GM08714 (cell line): ENCODE measurements around the gene AJAP1.

Source experiments
- H3K4me3 ChIP-seq: fragments of 200-500 bp; sonication (Bioruptor generic); 2 replicates; pipeline ENCODE4 v1.5.1; 2014; ENCODE audit warnings: mild to moderate bottlenecking, low read length, inconsistent platforms
- ZNF274 ChIP-seq: IDR thresholded peaks from 2 replicates; pipeline ENCODE4 v1.6.1; 2012; ENCODE audit warnings: mild to moderate bottlenecking, low read depth, low read length

AJAP1 gene

DNA sequence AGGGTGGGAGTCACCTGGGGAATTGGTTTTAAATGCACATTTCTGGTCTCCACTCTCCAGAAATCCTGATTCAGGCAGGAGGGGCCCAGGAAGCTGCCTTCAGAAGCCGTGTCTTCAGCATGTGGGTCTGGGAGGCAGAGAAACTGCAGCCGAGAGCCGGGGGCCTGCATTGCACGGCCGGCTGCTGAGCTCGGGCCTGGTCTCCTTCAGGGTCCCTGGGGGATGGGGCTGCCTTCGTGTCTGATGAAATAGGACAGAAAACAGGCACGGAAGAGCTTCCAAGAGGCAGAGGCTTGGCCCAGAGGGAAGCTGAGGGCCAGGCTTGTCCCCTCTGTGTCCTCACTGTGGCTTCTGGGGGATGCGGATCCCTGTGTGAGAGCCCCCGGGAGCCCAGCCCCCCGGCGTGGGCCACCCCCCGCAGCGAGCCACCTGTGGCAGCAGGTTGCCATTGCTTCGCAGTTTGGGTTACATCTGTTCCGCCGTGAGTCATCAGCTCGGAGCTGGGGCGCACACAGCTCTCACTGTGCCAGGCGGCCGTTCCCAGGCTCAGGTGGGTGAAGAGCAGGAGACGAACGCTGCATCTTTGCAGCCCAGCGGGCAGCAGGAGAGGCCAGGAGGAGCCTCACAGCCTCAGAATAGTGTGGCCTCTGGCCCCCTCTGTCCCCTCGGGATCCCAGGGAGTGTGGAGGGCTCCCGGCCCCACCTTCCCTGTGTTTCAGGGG, 72.4 kb downstream of the AJAP1 start:
- H3K4me3 ChIP-seq, result no peak overlapping the region
- no peak for TF ChIP-seq ZNF274

DNA sequence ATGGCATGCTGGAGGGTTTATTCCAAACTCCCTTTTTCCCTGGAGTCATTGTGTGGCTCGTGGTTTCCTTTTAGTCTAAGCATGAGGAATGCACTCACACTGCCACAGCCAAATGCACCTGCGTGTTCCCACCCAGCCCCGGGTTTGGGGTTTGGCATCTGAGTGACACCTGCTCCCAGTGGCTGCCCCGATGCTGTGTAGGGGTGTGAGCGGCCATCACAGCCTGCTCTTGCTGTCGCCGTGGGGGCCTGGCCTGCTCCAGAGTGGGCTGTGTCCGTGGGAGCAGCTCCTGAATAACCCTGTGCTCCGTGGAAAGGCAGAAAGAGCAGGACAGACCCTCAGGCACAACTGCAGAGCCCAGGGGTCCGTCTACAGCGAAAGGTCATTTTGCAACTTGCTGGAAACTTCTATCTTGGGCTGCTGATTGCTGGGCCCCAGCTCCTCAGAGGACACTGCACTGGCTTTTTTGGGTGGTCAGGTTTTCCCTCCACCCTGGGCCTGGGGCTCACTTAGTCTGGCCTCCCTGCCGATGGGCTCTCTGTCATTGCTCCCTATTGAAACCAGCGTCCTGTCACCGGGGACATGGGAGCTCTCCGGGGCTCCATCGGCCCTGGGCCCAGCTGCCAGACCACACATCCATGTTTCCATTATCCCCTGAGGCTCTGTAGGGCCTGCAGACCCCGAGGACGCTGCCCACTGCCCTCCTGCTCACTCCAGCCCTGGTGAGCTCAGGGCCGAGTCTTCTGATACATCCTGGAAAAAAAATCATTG, 74.1 kb downstream of the AJAP1 start:
- TF ChIP-seq ZNF274, result no peak
- no peak overlapping the region for H3K4me3 ChIP-seq

DNA sequence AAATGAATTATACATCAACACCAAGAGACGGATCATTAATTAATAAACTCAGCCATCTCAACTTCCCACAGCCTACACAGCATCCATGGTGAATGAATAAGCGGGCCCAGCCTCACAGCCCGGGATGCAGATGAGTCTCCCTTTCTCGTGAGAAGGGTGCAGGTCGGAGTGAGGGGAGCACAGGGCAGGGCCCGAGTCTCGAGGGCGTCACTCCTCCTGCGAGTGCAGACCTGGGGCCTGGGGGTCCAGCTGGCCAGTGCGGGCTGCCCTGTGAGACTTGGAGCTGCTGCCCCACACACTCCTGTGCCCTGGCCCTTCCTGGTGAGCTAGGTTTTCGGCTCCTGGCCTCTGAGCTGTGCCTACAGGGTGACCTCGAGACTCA, 74.7 kb downstream of the AJAP1 start:
- no peak for TF ChIP-seq ZNF274
- H3K4me3 ChIP-seq, result no peak overlapping the region

DNA sequence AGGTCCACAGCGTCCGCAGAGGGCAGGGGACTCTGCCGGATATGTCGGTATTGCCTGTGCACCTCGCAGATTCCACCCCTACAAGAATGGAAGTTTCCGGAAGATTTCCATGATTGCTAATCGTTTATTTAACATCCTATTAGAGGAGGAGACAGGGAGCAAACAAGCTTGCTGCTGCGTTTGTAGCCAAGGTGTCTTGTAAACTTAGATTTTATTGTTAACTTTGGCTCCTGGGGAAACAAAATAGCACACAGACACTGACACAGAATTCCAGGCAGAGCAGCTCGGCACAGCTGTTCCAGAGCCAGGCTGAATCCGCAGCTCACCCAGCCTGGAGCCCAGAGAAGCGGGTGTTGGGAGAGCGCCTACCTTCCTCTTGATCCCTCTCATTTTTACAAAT, 75.7 kb downstream of the AJAP1 start:
- no peak overlapping the region for H3K4me3 ChIP-seq
- no peak for TF ChIP-seq ZNF274

DNA sequence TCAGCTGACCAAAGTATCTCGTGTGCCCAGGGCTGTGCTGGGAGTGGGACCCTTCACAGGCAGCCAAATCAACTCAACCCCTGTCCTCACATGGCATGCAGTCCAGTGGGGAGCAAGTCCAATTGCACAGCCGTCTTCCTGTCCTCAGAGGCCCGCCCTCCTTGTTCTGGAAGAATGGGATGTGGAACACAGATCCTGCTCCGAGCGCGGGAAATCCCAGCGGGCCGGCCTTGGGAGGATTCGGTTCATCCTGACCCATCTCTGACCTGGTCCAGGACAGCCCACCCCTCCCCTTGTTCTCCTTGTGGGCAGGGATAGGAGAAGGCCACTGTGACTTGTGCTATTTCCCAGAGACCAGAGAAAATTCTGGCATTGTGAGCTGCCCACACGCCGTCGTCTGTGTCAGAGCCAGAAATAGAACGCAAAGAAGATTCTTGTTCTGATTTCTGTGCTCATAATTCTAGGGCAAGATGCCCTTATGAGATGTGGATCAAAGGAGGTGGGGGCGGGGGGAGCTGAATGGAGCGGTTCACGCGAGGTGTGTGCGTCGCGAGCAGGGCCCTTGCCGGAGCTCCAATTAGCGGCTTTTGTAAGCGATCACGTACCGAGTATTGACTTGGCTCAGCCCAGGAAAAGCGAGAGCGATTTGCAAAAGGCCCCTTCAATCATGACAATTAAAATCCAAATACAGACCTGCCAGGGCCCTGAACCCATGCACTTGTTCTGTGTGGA, 79.2 kb downstream of the AJAP1 start:
- TF ChIP-seq ZNF274, result no peak
- no peak overlapping the region for H3K4me3 ChIP-seq

DNA sequence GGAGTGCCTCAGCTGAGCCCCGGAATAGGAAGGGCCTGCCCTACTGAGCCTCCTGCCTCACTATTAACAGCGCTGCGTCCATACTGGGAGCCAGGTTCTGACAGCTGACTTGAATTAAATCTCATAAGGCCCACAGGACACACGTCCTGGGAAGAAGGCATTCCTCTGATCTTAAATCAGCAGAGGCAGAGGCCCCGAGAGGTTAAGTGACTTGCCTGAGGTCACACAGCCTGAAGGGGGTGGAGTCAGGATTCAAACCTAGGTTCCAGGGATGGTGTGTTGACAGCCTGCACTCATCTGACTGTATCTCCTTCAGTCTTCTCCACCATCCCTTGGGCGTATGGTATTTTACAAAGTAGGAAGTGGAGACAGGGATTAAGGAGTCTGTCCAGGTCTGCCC, 79.8 kb downstream of the AJAP1 start:
- no peak for TF ChIP-seq ZNF274
- no peak overlapping the region for H3K4me3 ChIP-seq

DNA sequence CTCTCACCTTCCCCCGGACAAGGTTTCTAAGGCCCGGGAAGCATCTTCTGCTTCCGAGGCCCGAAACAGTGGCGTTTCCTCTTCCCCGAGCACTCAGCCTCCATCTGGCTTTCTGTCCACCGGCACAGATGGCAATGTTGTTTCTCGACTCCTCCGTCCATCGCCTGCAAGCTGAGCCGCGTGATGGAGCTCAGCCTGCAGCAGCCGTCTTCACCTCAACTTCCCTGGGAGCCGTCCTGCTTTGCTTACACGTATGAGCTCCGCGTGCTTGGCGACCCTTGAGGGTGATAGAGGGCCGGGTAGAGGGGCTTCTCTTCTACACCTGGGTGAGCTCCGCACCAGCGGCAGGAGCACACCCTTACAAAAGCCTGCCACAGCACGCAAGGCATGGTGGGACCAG, 80.4 kb downstream of the AJAP1 start:
- no peak for TF ChIP-seq ZNF274
- no peak overlapping the region for H3K4me3 ChIP-seq

DNA sequence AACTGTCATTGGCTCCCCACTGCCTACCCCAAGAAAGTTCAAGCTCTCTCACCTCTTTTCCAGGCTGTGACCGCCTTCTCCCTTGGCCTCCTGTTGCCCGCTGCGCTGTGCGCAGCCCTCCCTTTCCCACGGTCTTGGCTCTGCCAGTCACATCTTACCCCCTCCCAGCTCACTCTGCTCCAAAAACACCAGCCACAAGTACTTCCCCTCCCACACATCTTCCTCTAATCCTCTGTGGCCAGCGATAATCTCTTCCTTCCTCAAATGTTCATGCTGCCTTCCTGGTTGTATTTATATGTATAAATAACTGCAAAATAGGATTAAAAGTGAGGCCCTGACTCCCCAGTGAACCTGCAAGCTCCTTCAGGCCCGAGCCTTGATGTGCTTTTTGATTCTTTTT, 81.8 kb downstream of the AJAP1 start:
- TF ChIP-seq ZNF274, result no peak
- no peak overlapping the region for H3K4me3 ChIP-seq

DNA sequence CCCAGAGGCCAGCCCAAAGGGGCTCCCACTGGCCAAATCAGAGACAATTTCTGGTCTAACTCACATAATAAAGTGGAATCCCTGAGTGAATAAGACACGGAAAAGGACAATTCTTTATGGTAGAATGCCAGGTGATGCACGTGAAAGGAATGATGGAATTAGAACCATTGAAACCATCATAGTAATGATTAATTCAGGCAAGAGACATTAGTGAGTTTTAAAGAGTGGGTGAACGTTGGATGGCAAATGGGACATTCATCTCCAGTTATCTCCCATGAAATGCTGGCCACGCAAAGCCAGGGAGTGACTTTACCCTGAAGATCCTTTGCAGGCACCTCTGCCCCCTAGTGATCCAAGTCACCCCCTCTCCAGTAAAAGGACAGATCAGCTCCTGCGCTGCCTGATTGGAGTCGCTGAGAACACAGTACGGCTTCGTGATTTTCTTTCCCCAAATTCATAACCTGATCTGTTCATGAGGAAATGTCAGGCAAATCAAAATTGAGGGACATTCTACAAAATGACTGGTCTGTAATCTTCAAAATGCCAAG, 87.5 kb downstream of the AJAP1 start:
- TF ChIP-seq ZNF274, result no peak
- H3K4me3 ChIP-seq, result no peak overlapping the region

DNA sequence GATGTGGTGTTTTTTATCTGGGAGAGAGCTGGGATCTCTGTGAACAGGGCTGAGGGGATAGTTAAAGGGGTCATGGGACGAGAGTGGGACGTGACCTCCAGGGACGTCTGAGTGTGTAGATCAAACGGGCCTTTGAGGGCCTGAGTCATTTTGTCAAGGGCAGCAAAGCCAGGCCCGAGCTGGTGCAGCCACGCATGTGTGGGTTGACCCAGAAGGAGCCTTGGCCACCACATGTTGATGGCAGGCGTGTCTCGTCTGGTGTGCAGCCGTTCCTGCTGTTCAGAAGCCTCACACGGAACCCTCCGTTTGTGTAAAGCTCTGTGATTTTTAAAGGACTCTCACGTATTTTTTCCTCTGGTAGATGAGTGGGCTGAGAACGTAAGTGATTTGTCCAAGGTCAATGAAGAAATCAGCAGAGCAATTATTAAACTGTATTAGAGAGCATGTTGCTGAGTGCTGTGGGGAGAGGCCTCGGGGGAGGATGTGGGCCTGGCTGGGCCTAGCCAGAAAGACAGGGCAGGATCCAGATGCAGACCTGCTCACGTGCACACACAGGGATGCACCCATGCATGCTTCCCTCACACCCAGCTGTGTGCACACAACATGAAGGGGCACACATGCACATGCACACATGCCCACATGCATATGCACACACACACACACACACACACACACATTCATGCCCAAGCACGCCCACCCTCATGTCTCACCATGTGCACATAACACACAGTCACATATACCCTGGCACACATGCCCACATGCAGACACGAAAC, 89.8 kb downstream of the AJAP1 start:
- H3K4me3 ChIP-seq, result no peak overlapping the region
- no peak for TF ChIP-seq ZNF274

DNA sequence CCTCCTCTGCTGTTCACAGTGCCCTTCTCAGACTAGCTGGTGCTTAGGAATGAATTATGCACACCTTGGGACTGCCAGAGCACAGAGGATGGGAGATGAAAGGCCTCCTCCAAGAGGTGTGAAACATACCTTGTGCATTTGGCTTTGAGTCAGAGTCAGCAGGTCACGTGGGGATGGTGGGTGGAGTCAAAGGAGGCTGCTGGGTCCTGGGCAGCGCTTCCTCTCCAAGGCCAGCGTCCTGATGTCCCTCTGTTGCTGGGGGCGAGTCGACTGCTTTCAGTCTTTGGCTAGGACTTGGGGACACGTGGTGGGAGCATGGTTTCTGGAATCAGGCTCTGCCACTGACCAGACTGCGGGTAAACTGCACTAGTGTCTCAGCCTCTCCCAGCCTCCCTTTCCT, 91.2 kb downstream of the AJAP1 start:
- TF ChIP-seq ZNF274, result no peak
- no peak overlapping the region for H3K4me3 ChIP-seq

DNA sequence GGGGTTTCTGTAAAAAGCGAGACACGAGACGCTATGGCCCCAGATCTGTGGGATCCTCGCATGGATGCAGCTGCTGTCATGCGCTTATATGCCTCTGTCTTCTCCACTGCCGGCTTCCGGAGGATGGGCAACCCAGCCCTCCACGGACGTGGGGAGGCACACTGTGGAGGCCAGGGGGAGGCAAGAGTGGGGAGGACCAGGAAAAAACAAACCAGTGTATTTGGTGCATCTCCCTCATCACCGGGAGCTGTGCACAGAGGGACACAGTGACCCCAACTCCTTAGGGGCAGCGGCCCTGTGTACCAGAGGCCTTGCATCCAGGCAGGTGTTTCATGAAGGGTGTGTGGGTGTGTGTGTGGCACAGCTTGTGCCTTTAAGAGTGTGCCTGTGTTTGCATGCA, 95.0 kb downstream of the AJAP1 start:
- TF ChIP-seq ZNF274, result no peak
- no peak overlapping the region for H3K4me3 ChIP-seq

DNA sequence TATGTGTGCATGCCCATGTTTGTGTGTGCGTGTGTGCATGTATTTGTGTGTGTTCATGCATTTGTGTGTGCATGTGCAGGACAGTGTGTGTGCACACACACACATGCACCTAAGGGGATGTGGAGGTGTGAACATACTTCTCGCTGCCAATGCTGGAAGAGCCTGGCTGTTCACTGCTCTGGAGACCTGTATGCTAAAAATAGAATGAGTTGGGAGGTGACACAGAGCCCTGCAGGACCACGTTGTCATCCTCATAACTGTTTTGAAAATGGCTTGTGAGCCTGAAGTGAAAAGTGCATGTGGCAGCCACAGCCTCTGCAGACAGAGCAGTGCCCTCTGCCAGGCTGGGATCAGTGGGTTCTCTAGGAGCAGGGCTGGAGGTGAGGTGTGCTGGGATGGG, 95.8 kb downstream of the AJAP1 start:
- no peak overlapping the region for H3K4me3 ChIP-seq
- TF ChIP-seq ZNF274, result no peak

DNA sequence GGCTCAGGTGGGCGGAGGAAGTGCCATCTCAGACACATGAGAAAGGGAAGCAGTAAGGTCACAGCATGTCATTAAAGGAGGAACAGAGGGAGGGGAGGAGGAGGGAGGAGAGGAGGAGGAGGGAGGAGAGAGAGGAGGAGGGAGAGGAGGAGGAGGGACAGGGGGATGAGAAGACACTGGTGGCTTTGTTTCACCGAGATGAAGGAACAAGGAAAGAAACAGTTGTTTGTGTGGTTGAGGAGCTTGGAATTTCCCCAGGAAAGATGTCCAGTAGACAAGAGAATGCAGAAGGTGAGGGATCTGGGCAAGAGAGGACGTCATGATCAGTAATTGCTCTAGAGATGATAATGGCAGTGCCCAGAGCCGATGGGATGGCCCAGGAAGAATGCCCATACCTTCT, 97.7 kb downstream of the AJAP1 start:
- TF ChIP-seq ZNF274, result no peak
- H3K4me3 ChIP-seq, result no peak overlapping the region
